Measurements from ENCODE around the gene ETF1.

ETF1 gene

GRCh38 chr5:138463419-138464007, 79.5 kb downstream of the ETF1 start:
- no peak for DNase-seq (ENCODE audit: low spot score)

GRCh38 chr5:138461343-138462125, 81.5 kb downstream of the ETF1 start:
- DNase-seq (ENCODE audit: low spot score) = no peak

DNA sequence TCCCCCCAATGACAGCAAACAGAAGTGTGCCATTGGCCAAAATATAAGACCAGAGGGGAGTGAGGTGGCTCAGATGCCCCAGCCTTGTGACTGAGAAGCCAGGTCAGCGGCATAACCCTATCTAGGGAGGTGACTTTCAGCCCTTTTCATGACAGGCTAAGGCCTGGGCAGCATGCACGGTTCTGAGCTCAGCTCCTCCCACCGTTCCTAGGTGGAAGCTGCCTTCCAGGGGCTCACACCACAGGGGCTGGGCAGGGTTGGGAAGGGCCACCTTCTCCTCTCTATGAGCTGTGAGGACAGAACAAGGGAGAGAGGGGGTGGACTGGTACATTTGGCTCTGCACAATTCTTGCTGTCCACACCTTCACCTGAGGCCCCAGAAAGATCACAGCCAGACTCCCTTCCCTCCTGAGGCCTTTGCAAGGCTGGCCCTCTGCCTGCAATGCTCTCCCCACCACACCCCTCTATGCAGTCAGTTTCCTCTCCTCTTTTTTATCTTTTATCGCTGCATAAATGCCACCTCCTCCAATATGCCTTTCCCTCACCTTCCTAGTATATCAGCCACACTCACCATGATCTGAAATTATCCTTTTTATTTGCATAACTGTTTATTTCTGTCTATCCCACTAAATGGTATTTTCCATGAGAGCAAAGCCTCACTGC, 82.9 kb downstream of the ETF1 start:
- DNase-seq (ENCODE audit: low spot score) = no peak

DNA sequence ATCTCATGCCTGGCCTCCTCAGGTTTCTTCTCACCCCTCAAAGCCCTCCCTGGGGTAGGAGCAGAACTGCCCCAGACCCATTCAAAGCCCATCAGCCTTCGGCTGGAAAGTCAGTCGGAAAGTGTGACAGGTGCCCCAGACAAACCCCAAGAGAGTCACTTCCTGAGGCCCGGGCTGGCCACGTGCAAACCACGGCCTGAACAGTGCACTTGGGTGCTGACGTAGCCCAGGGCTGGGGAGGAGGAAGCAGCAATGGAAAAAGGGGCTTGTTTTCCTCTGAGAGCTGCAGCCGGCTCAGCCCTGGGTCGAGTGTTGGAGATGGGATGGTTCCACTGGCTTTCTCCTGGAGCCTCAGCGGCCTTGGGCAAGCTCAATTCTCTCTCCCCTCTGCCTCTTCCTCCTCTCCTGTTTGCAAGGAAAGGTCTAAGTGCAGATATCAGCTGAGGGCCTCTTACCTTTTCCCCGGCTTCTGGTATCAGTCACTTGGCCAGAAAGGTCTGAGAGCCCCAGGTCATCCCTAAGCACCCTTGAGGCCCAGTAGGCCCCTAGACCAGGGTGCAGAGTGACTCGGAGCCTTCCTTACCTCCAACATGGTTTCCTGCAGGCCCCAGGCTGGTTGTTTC, 83.6 kb downstream of the ETF1 start:
- DNase-seq (ENCODE audit: low spot score) = no peak

DNA sequence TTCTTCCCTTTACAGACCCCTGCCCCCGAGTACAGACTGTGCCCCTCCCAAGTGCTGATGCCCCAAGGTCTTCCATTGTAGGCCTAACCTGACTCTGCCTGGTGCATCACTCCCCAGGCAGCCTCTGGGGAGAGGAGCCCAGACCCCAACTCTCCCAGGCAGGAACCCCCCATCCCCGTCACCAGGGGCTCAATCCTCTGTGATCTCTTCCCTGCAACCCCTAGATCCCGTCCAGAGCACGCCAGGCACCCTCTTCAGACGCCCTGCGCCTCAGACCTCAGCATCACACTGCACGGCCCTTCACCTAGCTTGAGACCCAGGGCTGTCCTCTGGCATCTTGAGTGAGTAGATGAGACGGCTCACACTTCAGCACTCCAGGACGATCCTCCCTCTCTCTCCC, 84.2 kb downstream of the ETF1 start:
- no peak for DNase-seq (ENCODE audit: low spot score)

GRCh38 chr5:138458384-138458783, 84.7 kb downstream of the ETF1 start:
- DNase-seq (ENCODE audit: low spot score) = no peak

DNA sequence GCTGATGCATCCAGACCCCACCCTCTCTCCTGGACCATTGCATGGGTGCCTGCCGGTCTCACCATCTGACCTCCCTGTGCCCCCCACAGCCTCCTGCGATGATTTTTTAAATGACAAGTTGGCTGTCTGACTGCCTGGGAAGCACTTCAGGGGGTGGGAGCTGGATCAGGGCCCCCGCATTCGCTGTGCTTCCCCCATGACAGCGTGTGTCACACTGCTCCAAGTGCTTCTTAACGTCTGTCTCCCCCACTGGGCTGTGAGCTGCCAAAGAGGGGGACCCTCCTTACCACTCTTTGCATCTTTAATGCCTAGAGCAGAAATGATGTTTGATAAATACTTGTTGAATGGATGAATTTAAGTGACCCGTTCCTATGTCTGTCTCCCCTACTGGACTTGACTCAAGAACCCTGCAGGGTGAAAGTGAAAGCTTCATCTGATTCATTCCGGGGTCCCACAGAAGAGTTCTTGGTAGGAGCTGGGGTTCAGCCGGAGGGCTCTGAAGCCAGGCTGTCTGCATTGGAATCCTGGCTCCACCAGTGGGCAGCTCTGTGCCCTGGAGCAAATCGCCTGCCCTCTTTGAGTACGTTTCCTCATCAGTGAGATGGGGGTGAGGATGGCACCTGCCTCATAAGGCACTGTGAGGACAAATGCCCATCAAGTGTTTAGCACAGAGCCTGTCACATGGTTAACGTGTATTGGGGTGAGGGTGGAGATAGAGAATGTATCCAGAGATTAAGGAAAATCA, 85.3 kb downstream of the ETF1 start:
- no peak for DNase-seq (ENCODE audit: low spot score)
